Esophagus squamous epithelium (tissue), 4 donors: ENCODE measurements around the gene ATP10B.

Source experiments
- POLR2A ChIP-seq, 4 donors: fragments of 450-650 bp; IDR thresholded peaks; one replicate each; pipeline ENCODE4 v1.6.1; 2017; ENCODE audit warnings: antibody characterized with exemption in 4 of 4, mild to moderate bottlenecking in 4 of 4, moderate library complexity in 3 of 4
- TF ChIP-seq, protein P1 (sequence below), 6 experiments: fragments of 450-650 bp in 4 of 6; fragments of 200-600 bp in 2 of 6; sonication (generic) in 2 of 6; IDR thresholded peaks; one replicate each; pipeline ENCODE4 v1.5.1; 2016 to 2019; ENCODE audit warnings: antibody characterized with exemption in 6 of 6, mild to moderate bottlenecking in 4 of 6, moderate library complexity in 4 of 6

- TF ChIP-seq, protein P1, sequence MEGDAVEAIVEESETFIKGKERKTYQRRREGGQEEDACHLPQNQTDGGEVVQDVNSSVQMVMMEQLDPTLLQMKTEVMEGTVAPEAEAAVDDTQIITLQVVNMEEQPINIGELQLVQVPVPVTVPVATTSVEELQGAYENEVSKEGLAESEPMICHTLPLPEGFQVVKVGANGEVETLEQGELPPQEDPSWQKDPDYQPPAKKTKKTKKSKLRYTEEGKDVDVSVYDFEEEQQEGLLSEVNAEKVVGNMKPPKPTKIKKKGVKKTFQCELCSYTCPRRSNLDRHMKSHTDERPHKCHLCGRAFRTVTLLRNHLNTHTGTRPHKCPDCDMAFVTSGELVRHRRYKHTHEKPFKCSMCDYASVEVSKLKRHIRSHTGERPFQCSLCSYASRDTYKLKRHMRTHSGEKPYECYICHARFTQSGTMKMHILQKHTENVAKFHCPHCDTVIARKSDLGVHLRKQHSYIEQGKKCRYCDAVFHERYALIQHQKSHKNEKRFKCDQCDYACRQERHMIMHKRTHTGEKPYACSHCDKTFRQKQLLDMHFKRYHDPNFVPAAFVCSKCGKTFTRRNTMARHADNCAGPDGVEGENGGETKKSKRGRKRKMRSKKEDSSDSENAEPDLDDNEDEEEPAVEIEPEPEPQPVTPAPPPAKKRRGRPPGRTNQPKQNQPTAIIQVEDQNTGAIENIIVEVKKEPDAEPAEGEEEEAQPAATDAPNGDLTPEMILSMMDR (IDR thresholded peaks at IDR 0.05), result no peak
- TF ChIP-seq POLR2A (IDR thresholded peaks at IDR 0.05), result no peak
These were observed 52.8 kb downstream of the ATP10B start for GRCh38 chr5:160799184-160799583.
